Measurements from ENCODE around the gene RUFY3. TPM values are rescaled to one million over a fixed set of nuclear protein-coding genes. Genes with fewer than 3 reads are reported as not detected.
A peak's percentile ranks its signal among the peaks of the same experiment; 100 is the strongest.

Gene RUFY3
- total and polyA plus RNA-seq, 2 of the 13 experiments (the other 11 are each of a cell fraction or from before 2014, with no cell fraction given), result 17.9 to 25.3 TPM

- Histone ChIP-seq H3K4me1 (ENCODE audit: insufficient read depth, low read length) (peaks cover 76% of the 10 kb centered on the region), H4K20me1 (ENCODE audit: insufficient read depth, low read length) (no peaks in the 10 kb centered on the region), H3K27me3 (ENCODE audit: control insufficient read depth in 1 of 2, insufficient read depth in 2 of 2, low read length in 2 of 2) (no peaks in the 10 kb centered on the region), H3K79me2 (ENCODE audit: insufficient read depth, low read length) (peaks cover 27% of the 10 kb centered on the region), H3K4me2 (ENCODE audit: low read depth, low read length) (peak overlapping the region; percentile 55; the same call in 1 of the 2 replicates), H3K4me3 (replicated peaks in 1 of 3; ENCODE audit: insufficient read depth in 1 of 3, low read depth in 2 of 3, low read length in 3 of 3) (no peak overlapping the region), H3K9me3 (ENCODE audit: low read length) (no peaks in the 10 kb centered on the region), H2AFZ (ENCODE audit: low read length) (no peak overlapping the region), H3K36me3 (replicated peaks in 1 of 2; ENCODE audit: control insufficient read depth in 1 of 2, insufficient read depth in 2 of 2, low read length in 2 of 2) (no peaks in the 10 kb centered on the region), H3K27ac (ENCODE audit: extremely low read length, insufficient read depth, low read length) (peak overlapping the region; percentile 57), H3K9ac (ENCODE audit: insufficient read depth, low read depth, low read length) (no peak overlapping the region)
- FAIRE-seq (no peak), DNase-seq (ENCODE audit: low spot score) (no peak), ATAC-seq (no peak)
- POLR2A ChIA-PET, result no interaction called here
- BruUV-seq (replicated peaks), result no TSS peak
- in situ Hi-C loops (cut with HindIII; ENCODE audit: extremely low pct_ligation_motif_present, low pct_unique_long_range_greater_than_20kb) (no loop called here), intact Hi-C loops (cut with micrococcal nuclease; ENCODE audit: unreplicated experiment) (no loop called here)
- WGBS (ENCODE audit: low lambda C conversion rate), result 88% methylated on average over 7 of the region's 7 CpGs
- CTCF ChIA-PET (ENCODE audit: low intra/inter-chr PET ratio, low total read pairs), result no interaction called here
- TF ChIP-seq SRSF9 (IDR thresholded peaks at IDR 0.05; ENCODE audit: borderline replicate concordance, insufficient read depth, low read depth, low read length, poor library complexity, severe bottlenecking), result no peak
- TF ChIP-seq RNF219 (CRISPR knock-in tag; IDR thresholded peaks at IDR 0.05), result no peak
- no peak for TF ChIP-seq ATM (IDR thresholded peaks at IDR 0.05; ENCODE audit: borderline replicate concordance)
- TF ChIP-seq NFYB (CRISPR knock-in tag; IDR thresholded peaks at IDR 0.05), result no peak
- TF ChIP-seq POLR2AphosphoS2 (IDR thresholded peaks at IDR 0.05; ENCODE audit: low read depth, low read length), result no peak
- TF ChIP-seq HOXD1 (CRISPR knock-in tag; IDR thresholded peaks at IDR 0.05), result no peak
- TF ChIP-seq ZFP91 (CRISPR knock-in tag; IDR thresholded peaks at IDR 0.05; ENCODE audit: borderline replicate concordance), result no peak
- TF ChIP-seq NAIF1 (CRISPR knock-in tag; IDR thresholded peaks at IDR 0.05; ENCODE audit: borderline replicate concordance), result no peak
- no peak for TF ChIP-seq HMGXB4 (CRISPR knock-in tag; IDR thresholded peaks at IDR 0.05; ENCODE audit: borderline replicate concordance in 1 of 2, low read depth in 1 of 2)
- no peak for TF ChIP-seq TAF15 (IDR thresholded peaks at IDR 0.05; ENCODE audit: low read depth, low read length, poor library complexity, severe bottlenecking)
- no peak for TF ChIP-seq RORA (CRISPR knock-in tag; IDR thresholded peaks at IDR 0.05)
- TF ChIP-seq WIZ (CRISPR knock-in tag; IDR thresholded peaks at IDR 0.05), result no peak
- no peak for TF ChIP-seq SRY (CRISPR knock-in tag; IDR thresholded peaks at IDR 0.05)
- TF ChIP-seq GLMP (CRISPR knock-in tag; IDR thresholded peaks at IDR 0.05; ENCODE audit: borderline replicate concordance), result no peak
- TF ChIP-seq HOXA5 (CRISPR knock-in tag; IDR thresholded peaks at IDR 0.05), result no peak
- TF ChIP-seq JDP2 (CRISPR knock-in tag; IDR thresholded peaks at IDR 0.05; ENCODE audit: borderline replicate concordance), result no peak
- no peak for TF ChIP-seq ZNF253 (CRISPR knock-in tag; IDR thresholded peaks at IDR 0.05; ENCODE audit: borderline replicate concordance)
Measured at GRCh38 chr4:70712604-70713452, 8.9 kb upstream of the RUFY3 start.
